ENCODE results near the gene EMB. TPM values are rescaled to one million over a fixed set of nuclear protein-coding genes. Genes with fewer than 3 reads are reported as not detected.

EMB gene, protein sequence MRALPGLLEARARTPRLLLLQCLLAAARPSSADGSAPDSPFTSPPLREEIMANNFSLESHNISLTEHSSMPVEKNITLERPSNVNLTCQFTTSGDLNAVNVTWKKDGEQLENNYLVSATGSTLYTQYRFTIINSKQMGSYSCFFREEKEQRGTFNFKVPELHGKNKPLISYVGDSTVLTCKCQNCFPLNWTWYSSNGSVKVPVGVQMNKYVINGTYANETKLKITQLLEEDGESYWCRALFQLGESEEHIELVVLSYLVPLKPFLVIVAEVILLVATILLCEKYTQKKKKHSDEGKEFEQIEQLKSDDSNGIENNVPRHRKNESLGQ
- polyA plus RNA-seq = 17.5 and 18.0 TPM in 2 replicates

DNA sequence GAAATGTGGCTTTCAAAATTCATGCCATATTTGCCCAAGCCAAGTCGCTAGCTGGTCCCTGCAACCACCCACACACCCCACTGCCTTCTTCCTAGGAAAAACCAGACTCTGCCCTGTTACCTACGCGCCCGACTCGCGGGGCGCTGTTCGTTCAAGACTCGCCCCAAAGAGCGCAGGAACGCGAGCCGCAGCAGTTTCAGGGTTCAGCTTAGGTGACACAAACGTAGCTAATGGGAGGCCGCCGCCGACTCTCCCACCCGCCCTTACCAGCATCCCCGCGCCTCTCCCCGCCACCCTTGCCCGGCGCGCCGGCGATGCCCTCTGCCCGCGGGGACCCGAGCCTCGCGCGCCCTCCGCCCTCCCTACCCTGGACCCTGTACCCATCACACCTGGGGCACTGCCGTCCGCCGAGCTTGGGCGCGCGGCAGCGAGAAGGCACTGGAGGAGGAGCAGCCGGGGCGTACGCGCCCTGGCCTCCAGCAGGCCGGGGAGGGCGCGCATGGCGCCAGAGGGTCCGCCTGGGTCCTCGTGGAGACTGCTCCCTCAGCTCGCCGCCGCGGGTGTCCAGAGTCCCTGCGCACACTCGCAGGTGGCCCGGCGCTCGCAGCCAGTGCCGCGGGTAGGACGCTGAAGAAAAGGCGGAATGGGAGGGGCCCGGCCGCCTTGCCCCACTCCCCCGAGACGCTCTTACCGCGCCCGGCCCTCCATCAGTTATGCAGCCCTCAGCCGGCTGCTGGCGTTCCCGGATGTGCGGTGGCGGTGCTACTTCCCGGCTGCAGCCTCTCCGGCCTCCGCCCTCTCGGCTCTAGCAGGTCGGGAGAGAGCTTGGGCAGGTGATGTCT, at the start of gene EMB:
Gene EMB, minus strand, starts transcription at position 638 of the 842 bp plus-strand sequence. Its CDS starts 137 bp downstream, at position 501.

Other genes starting within 250 kb of the EMB start
- gene PARP8, start 225.3 kb upstream of the EMB start, polyA plus RNA-seq = 4.4 and 5.4 TPM in 2 replicates